ENCODE results near the gene STIMATE.

Gene STIMATE

GRCh38 chr3:52897130-52898122, at the start of gene STIMATE:
Gene STIMATE (minus strand): TSS chr3:52897548. CDS start chr3:52897450, 98 bp downstream.
- FAIRE-seq, result no peak

GRCh38 chr3:52939600-52939999, 42.3 kb upstream of the STIMATE start:
- FAIRE-seq, result peak; percentile 24

- FAIRE-seq, result peak; percentile 82
Observed at GRCh38 chr3:52934630-52935530, 37.5 kb upstream of the STIMATE start.

GRCh38 chr3:52931889-52932288, 34.5 kb upstream of the STIMATE start:
- FAIRE-seq, result no peak

GRCh38 chr3:52931328-52931727, 34.0 kb upstream of the STIMATE start:
- no peak for FAIRE-seq

GRCh38 chr3:52930748-52931147, 33.4 kb upstream of the STIMATE start:
- no peak for FAIRE-seq

- FAIRE-seq, result no peak
Observed at GRCh38 chr3:52926554-52926953, 29.2 kb upstream of the STIMATE start.

- peak; percentile 75 for FAIRE-seq
Observed at GRCh38 chr3:52925405-52926313, 28.3 kb upstream of the STIMATE start.

- FAIRE-seq, result no peak
Observed at GRCh38 chr3:52923963-52924362, 26.6 kb upstream of the STIMATE start.

- no peak for FAIRE-seq
Observed at GRCh38 chr3:52920841-52921240, 23.5 kb upstream of the STIMATE start.

- no peak for FAIRE-seq
Observed at GRCh38 chr3:52917044-52917443, 19.7 kb upstream of the STIMATE start.

- no peak for FAIRE-seq
Observed at GRCh38 chr3:52915294-52915693, 17.9 kb upstream of the STIMATE start.

- no peak for FAIRE-seq
Observed at GRCh38 chr3:52912885-52913731, 15.8 kb upstream of the STIMATE start.

- no peak for FAIRE-seq
Observed at GRCh38 chr3:52910823-52911222, 13.5 kb upstream of the STIMATE start.

- no peak for FAIRE-seq
Observed at GRCh38 chr3:52907497-52907896, 10.1 kb upstream of the STIMATE start.

- FAIRE-seq, result no peak
Observed at GRCh38 chr3:52904552-52904951, 7.2 kb upstream of the STIMATE start.

GRCh38 chr3:52904000-52904399, 6.7 kb upstream of the STIMATE start:
- FAIRE-seq, result no peak

- no peak for FAIRE-seq
Observed at GRCh38 chr3:52896613-52897012, 735 bp downstream of the STIMATE start.

- FAIRE-seq, result no peak
Observed at GRCh38 chr3:52896151-52896550, 1.2 kb downstream of the STIMATE start.

GRCh38 chr3:52895418-52895817, 1.9 kb downstream of the STIMATE start:
- no peak for FAIRE-seq

- no peak for FAIRE-seq
Observed at GRCh38 chr3:52894756-52895155, 2.6 kb downstream of the STIMATE start.

Data from colon (tissue), 2 donors.